H9 (cell line): Measurements from ENCODE around the gene MARVELD1. TPM values are rescaled to one million over a fixed set of nuclear protein-coding genes. Genes with fewer than 3 reads are reported as not detected.

Experiments used
- DNase-seq: peaks from one replicate; pipeline ENCODE4 v3.0.0-alpha.2; 2017
- H2AFZ ChIP-seq: one replicate; pipeline ENCODE4 v1.6.1; 2013; ENCODE audit warnings: mild to moderate bottlenecking, low read length, control low read depth, moderate library complexity
- H2AK5ac ChIP-seq: 2 replicates; pipeline ENCODE4 v1.6.1; 2013; ENCODE audit warnings: low read length, control low read depth, mixed read lengths; ENCODE audit not compliant: insufficient read length
- H2BK120ac ChIP-seq: one replicate; pipeline ENCODE4 v1.6.1; 2013; ENCODE audit warnings: low read depth, mild to moderate bottlenecking, low read length, control low read depth, inconsistent platforms; ENCODE audit not compliant: poor library complexity, severe bottlenecking
- H2BK12ac ChIP-seq: 2 replicates; pipeline ENCODE4 v1.6.1; 2013; ENCODE audit warnings: low read length, control low read depth, mixed read lengths, low read depth; ENCODE audit not compliant: insufficient read length
- H2BK15ac ChIP-seq: 2 replicates; pipeline ENCODE4 v1.6.1; 2013; ENCODE audit warnings: low read depth, low read length, control low read depth
- H2BK20ac ChIP-seq: one replicate; pipeline ENCODE4 v1.6.1; 2013; ENCODE audit warnings: low read depth, mild to moderate bottlenecking, low read length, control low read depth, inconsistent platforms; ENCODE audit not compliant: poor library complexity, severe bottlenecking
- H2BK5ac ChIP-seq: 2 replicates; pipeline ENCODE4 v1.6.1; 2013; ENCODE audit warnings: low read length, control low read depth, mixed read lengths; ENCODE audit not compliant: insufficient read length
- H3K14ac ChIP-seq: 2 replicates; pipeline ENCODE4 v1.6.1; 2013; ENCODE audit warnings: low read length, control low read depth; ENCODE audit not compliant: insufficient read depth
- H3K18ac ChIP-seq: 2 replicates; pipeline ENCODE4 v1.6.1; 2013; ENCODE audit warnings: low read depth, mild to moderate bottlenecking, mixed read lengths, low read length, control low read depth; ENCODE audit not compliant: insufficient read length
- H3K23ac ChIP-seq: 2 replicates; pipeline ENCODE4 v1.6.1; 2013; ENCODE audit warnings: low read length, control low read depth, mixed read lengths, low read depth; ENCODE audit not compliant: insufficient read length
- H3K23me2 ChIP-seq: 2 replicates; pipeline ENCODE4 v1.6.1; 2013; ENCODE audit warnings: low read depth, mild to moderate bottlenecking, mixed read lengths, low read length, control low read depth; ENCODE audit not compliant: insufficient read length, poor library complexity, severe bottlenecking
- H3K27ac ChIP-seq: 2 replicates; pipeline ENCODE4 v1.5.1; 2013; ENCODE audit warnings: low read length, control low read depth, mixed read lengths, low read depth; ENCODE audit not compliant: insufficient read length
- H3K27me3 ChIP-seq: 2 replicates; pipeline ENCODE4 v1.6.1; 2013; ENCODE audit warnings: low read length, control low read depth, inconsistent platforms; ENCODE audit not compliant: insufficient read depth
- H3K4ac ChIP-seq: 2 replicates; pipeline ENCODE4 v1.6.1; 2013; ENCODE audit warnings: low read depth, mild to moderate bottlenecking, control low read depth, inconsistent platforms, low read length, moderate library complexity
- H3K4me1 ChIP-seq: 2 replicates; pipeline ENCODE4 v1.6.1; 2013; ENCODE audit warnings: low read length, control low read depth, inconsistent platforms; ENCODE audit not compliant: insufficient read depth
- H3K4me2 ChIP-seq: 2 replicates; pipeline ENCODE4 v1.6.1; 2013; ENCODE audit warnings: low read length, control low read depth, mixed read lengths; ENCODE audit not compliant: insufficient read length, insufficient read depth
- H3K56ac ChIP-seq: 2 replicates; pipeline ENCODE4 v1.6.1; 2013; ENCODE audit warnings: low read depth, mild to moderate bottlenecking, mixed read lengths, low read length, control low read depth; ENCODE audit not compliant: insufficient read length
- H3K79me1 ChIP-seq: 2 replicates; pipeline ENCODE4 v1.6.1; 2013; ENCODE audit warnings: low read depth, mild to moderate bottlenecking, moderate library complexity, low read length, control low read depth, inconsistent platforms; ENCODE audit not compliant: insufficient read depth, poor library complexity, severe bottlenecking
- H3K79me2 ChIP-seq: 2 replicates; pipeline ENCODE4 v1.6.1; 2013; ENCODE audit warnings: low read length, control low read depth, inconsistent platforms; ENCODE audit not compliant: insufficient read depth
- H3K9ac ChIP-seq: 2 replicates; pipeline ENCODE4 v1.6.1; 2013; ENCODE audit warnings: low read length, control low read depth, mixed read lengths; ENCODE audit not compliant: insufficient read length; ENCODE audit errors: extremely low read depth
- H3K9me3 ChIP-seq: one replicate; pipeline ENCODE4 v1.6.1; 2013; ENCODE audit warnings: low read depth, low read length, inconsistent platforms; ENCODE audit not compliant: control insufficient read depth
- H3T11ph ChIP-seq: one replicate; pipeline ENCODE4 v1.6.1; 2013; ENCODE audit warnings: mild to moderate bottlenecking, low read length, control low read depth, inconsistent platforms
- H4K20me1 ChIP-seq: one replicate; pipeline ENCODE4 v1.6.1; 2013; ENCODE audit not compliant: control insufficient read depth, insufficient read length, insufficient read depth
- H4K5ac ChIP-seq: 2 replicates; pipeline ENCODE4 v1.6.1; 2013; ENCODE audit warnings: low read depth, mild to moderate bottlenecking, mixed read lengths, low read length, control low read depth; ENCODE audit not compliant: insufficient read length
- H4K8ac ChIP-seq: replicated peaks from 2 replicates; pipeline ENCODE4 v1.6.1; 2013; ENCODE audit warnings: low read length, control low read depth, mixed read lengths, low read depth; ENCODE audit not compliant: insufficient read length
- H4K91ac ChIP-seq: 2 replicates; pipeline ENCODE4 v1.6.1; 2013; ENCODE audit warnings: low read depth, mild to moderate bottlenecking, moderate library complexity, mixed read lengths, low read length, control low read depth; ENCODE audit not compliant: insufficient read length
- H3K27ac Mint-ChIP-seq, 3 experiments: 2 replicates in 2 of 3; 3 replicates in 1 of 3; pipeline ENCODE4 v1.8.0; 2020 to 2021; ENCODE audit warnings: mixed read lengths in 3 of 3, mild to moderate bottlenecking in 1 of 3, moderate library complexity in 1 of 3
- H3K27me3 Mint-ChIP-seq: 2 replicates; pipeline ENCODE4 v1.8.0; 2021; ENCODE audit warnings: low read depth, mild to moderate bottlenecking, moderate library complexity, mixed read lengths
- H3K36me3 Mint-ChIP-seq, 3 experiments: 2 replicates in 2 of 3; 3 replicates in 1 of 3; pipeline ENCODE4 v1.8.0; 2020 to 2021; ENCODE audit warnings: low read depth in 3 of 3, mixed read lengths in 3 of 3; ENCODE audit not compliant: insufficient read depth in 1 of 3
- H3K4me1 Mint-ChIP-seq, 2 experiments: 2 replicates each; pipeline ENCODE4 v1.8.0; 2020; ENCODE audit warnings: mixed read lengths in 2 of 2
- H3K4me3 Mint-ChIP-seq, 2 experiments: 2 replicates in 1 of 2; 3 replicates in 1 of 2; pipeline ENCODE4 v1.8.0; 2020 to 2021; ENCODE audit warnings: mild to moderate bottlenecking in 2 of 2, mixed read lengths in 2 of 2, moderate library complexity in 1 of 2
- H3K9me3 Mint-ChIP-seq, 2 experiments: 2 replicates in 1 of 2; 3 replicates in 1 of 2; pipeline ENCODE4 v1.8.0; 2020; ENCODE audit warnings: mild to moderate bottlenecking in 2 of 2, mixed read lengths in 2 of 2, moderate library complexity in 1 of 2
- WGBS: extraction: QIAGEN DNeasy Blood & Tissue Kit; methylation state at CpG from one replicate; pipeline ENCODE4 v1.1.7; 2013; ENCODE audit warnings: missing lambda C conversion rate, low lambda C conversion rate, mixed read lengths; ENCODE audit not compliant: insufficient read length; ENCODE audit errors: extremely low coverage; 5-methylcytosine and 5-hydroxymethylcytosine counted together
- total RNA-seq: library from RNA; stranded (reverse); gene quantifications from 2 replicates; pipeline ENCODE4 v1.2.1, GENCODE V29; 2021
- TF ChIP-seq, protein P1 (sequence below): fragments of 200-600 bp; sonication (generic); conservative IDR thresholded peaks from 3 replicates; pipeline ENCODE4 v1.8.0; 2021; ENCODE audit warnings: antibody characterized with exemption, mild to moderate bottlenecking

Gene MARVELD1
- total RNA-seq, 1 experiment from 2014 or later: 26.7 TPM

DNA sequence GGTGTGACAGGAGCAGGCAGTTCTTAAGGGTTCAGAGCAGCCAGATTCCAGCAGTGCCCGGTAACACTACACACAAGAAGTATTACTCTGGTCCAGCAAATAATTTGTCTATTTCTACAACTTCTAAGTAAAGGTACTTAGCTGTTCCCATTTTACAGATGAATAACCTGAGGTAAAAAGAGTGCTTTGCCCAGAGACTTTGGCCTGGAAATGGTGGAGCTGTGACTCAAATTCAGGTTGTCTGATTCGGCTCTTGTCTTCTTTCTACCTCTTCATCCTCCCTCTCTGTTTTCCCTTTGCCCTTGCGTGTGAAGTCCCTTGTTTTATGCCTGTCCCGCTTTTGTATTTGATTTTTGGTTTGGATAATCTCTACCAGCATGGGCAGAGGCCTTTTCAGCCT is 41.2 kb downstream of the MARVELD1 start:
- TF ChIP-seq, protein P1, sequence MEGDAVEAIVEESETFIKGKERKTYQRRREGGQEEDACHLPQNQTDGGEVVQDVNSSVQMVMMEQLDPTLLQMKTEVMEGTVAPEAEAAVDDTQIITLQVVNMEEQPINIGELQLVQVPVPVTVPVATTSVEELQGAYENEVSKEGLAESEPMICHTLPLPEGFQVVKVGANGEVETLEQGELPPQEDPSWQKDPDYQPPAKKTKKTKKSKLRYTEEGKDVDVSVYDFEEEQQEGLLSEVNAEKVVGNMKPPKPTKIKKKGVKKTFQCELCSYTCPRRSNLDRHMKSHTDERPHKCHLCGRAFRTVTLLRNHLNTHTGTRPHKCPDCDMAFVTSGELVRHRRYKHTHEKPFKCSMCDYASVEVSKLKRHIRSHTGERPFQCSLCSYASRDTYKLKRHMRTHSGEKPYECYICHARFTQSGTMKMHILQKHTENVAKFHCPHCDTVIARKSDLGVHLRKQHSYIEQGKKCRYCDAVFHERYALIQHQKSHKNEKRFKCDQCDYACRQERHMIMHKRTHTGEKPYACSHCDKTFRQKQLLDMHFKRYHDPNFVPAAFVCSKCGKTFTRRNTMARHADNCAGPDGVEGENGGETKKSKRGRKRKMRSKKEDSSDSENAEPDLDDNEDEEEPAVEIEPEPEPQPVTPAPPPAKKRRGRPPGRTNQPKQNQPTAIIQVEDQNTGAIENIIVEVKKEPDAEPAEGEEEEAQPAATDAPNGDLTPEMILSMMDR: no peak
- no CpG with 5 or more reads among the region's 4 CpGs for WGBS

More for the DNA sequence above, 41.2 kb downstream of the MARVELD1 start:
- no peak overlapping the region for H2BK20ac ChIP-seq
- no peak overlapping the region for H3K4ac ChIP-seq
- H4K91ac ChIP-seq: no peak overlapping the region
- H3K56ac ChIP-seq: no peak overlapping the region
- no peak for DNase-seq
- H3T11ph ChIP-seq: no peak overlapping the region
- H2BK5ac ChIP-seq: no peak overlapping the region
- 0 out of 4 replicates have a peak, but pooled peaks cover 0 to 2% of the 10 kb centered on the region in 2 experiments for H3K4me1 Mint-ChIP-seq
- no peaks in the 10 kb centered on the region for H3K79me1 ChIP-seq
- H3K18ac ChIP-seq: no peak overlapping the region
- no peaks in the 10 kb centered on the region for H3K23me2 ChIP-seq
- H3K23ac ChIP-seq: no peak overlapping the region
- H2AK5ac ChIP-seq: no peak overlapping the region
- no peak overlapping the region for H3K14ac ChIP-seq
- H3K9me3 ChIP-seq: no peaks in the 10 kb centered on the region
- no peaks in the 10 kb centered on the region for H3K79me2 ChIP-seq
- no peak overlapping the region for H3K4me3 Mint-ChIP-seq
- no peaks in the 10 kb centered on the region for H3K4me1 ChIP-seq
- no peak overlapping the region for H2BK12ac ChIP-seq
- no peak overlapping the region for H2BK15ac ChIP-seq
- no peak overlapping the region for H4K5ac ChIP-seq
- no peak overlapping the region for H3K4me2 ChIP-seq
- no peak overlapping the region; a peak in 1 of 7 replicates for H3K27ac Mint-ChIP-seq
- no peak overlapping the region for H2BK120ac ChIP-seq
- H3K27ac ChIP-seq: no peak overlapping the region
- no peaks in the 10 kb centered on the region for H3K9me3 Mint-ChIP-seq
- no peaks in the 10 kb centered on the region for H3K27me3 ChIP-seq
- H3K9ac ChIP-seq: no peak overlapping the region
- no peak overlapping the region for H2AFZ ChIP-seq
- H3K36me3 Mint-ChIP-seq: peaks cover 18 to 77% (median 63%) of the 10 kb centered on the region in 3 experiments; a peak in 6 of 7 replicates
- H4K8ac ChIP-seq: no peak overlapping the region
- no peaks in the 10 kb centered on the region for H3K27me3 Mint-ChIP-seq
- no peaks in the 10 kb centered on the region for H4K20me1 ChIP-seq
